K562 (cell line): ENCODE data around the gene CMSS1. TPM values are rescaled to one million over a fixed set of nuclear protein-coding genes. Genes with fewer than 3 reads are reported as not detected.
A peak's percentile ranks its signal among the peaks of the same experiment; 100 is the strongest.

Experiments used
- ATAC-seq: fragments of 200-7000 bp; cut with Tn5 transposase; 3 replicates; pipeline ENCODE4 v1.9.1; 2020; ENCODE audit warnings: moderate library complexity
- BruUV-seq: library from RNA; stranded (reverse); fragments of 400-500 nt; replicated peaks from 2 replicates; lab custom pipeline; 2021; lab: Mats Ljungman, UMichigan
- CTCF ChIA-PET: fragments of 300-600 bp; formaldehyde crosslinking; extraction: SDS; loops from one replicate; lab custom pipeline; 2021; ENCODE audit warnings: low intra/inter-chr PET ratio; lab: Yijun Ruan, JAX
- POLR2A ChIA-PET: fragments of 300-600, 350-650 bp; sonication (Branson Sonifier 250); formaldehyde crosslinking; extraction: SDS; loops from one replicate; lab custom pipeline; 2021; ENCODE audit warnings: antibody characterized with exemption, inconsistent platforms; lab: Yijun Ruan, JAX
- DNase-seq, 4 experiments: peaks; one replicate each; pipeline versions ENCODE4 v3.0.0 to v3.0.0-alpha.2; 2011 to 2018; ENCODE audit warnings: low spot score in 3 of 4, mixed read lengths in 3 of 4; ENCODE audit errors: extremely low read depth in 1 of 4
- FAIRE-seq: peaks from 2 replicates; lab custom pipeline; 2011; peaks lifted over from hg19 to GRCh38; lab: Jason Lieb, UNC
- H2AFZ ChIP-seq: 2 replicates; pipeline ENCODE4 v1.6.0; 2011; ENCODE audit warnings: low read depth, low read length, control low read depth, inconsistent platforms
- H3K27ac ChIP-seq: fragments of 200-600 bp; 3 replicates; pipeline ENCODE4 v1.8.0; 2011; ENCODE audit warnings: low read depth, mild to moderate bottlenecking, control low read depth, inconsistent platforms, low read length, moderate library complexity, mixed read lengths; ENCODE audit errors: extremely low read depth
- H3K27me3 ChIP-seq, 2 experiments: fragments of 300-600 bp in 1 of 2; 2 replicates in 1 of 2; 3 replicates in 1 of 2; pipeline versions ENCODE4 v1.6.0 to v1.8.0; 2011; ENCODE audit warnings: inconsistent platforms in 2 of 2, low read length in 2 of 2, mild to moderate bottlenecking in 1 of 2, mixed read lengths in 1 of 2, moderate library complexity in 1 of 2; ENCODE audit not compliant: control insufficient read depth in 2 of 2, insufficient read depth in 2 of 2
- H3K36me3 ChIP-seq: fragments of 300-600 bp; 3 replicates; pipeline ENCODE4 v1.8.0; 2011; ENCODE audit warnings: mild to moderate bottlenecking, low read length, inconsistent platforms; ENCODE audit not compliant: control insufficient read depth, insufficient read depth
- H3K4me1 ChIP-seq, 2 experiments: fragments of 200-600 bp in 1 of 2; replicated peaks in 1 of 2; 2 replicates in 1 of 2; 3 replicates in 1 of 2; pipeline versions ENCODE4 v1.5.1 to v1.8.0; 2011; ENCODE audit warnings: inconsistent platforms in 2 of 2, low read length in 2 of 2, mild to moderate bottlenecking in 1 of 2, mixed read lengths in 1 of 2, moderate library complexity in 1 of 2; ENCODE audit not compliant: control insufficient read depth in 2 of 2, insufficient read depth in 2 of 2
- H3K4me2 ChIP-seq: 2 replicates; pipeline ENCODE4 v1.6.1; 2011; ENCODE audit warnings: low read length, control low read depth, inconsistent platforms, mixed read lengths; ENCODE audit not compliant: insufficient read depth
- H3K4me3 ChIP-seq: fragments of 200-600 bp; sonication (generic), shearing (Covaris generic); 2 replicates; pipeline ENCODE4 v1.5.1; 2016; ENCODE audit warnings: control low read depth, inconsistent platforms
- H3K79me2 ChIP-seq: fragments of 200-600 bp; 3 replicates; pipeline ENCODE4 v1.8.0; 2011; ENCODE audit warnings: low read length, inconsistent platforms; ENCODE audit not compliant: control insufficient read depth, insufficient read depth
- H3K9ac ChIP-seq, 2 experiments: 2 replicates each; pipeline versions ENCODE4 v1.6.0 to v1.6.1; 2011; ENCODE audit warnings: low read depth in 2 of 2, low read length in 2 of 2, control low read depth in 1 of 2, inconsistent platforms in 1 of 2, mild to moderate bottlenecking in 1 of 2, mixed read lengths in 1 of 2; ENCODE audit not compliant: insufficient read depth in 1 of 2
- H3K9me1 ChIP-seq: one replicate; pipeline ENCODE4 v1.6.0; 2011; ENCODE audit warnings: inconsistent platforms, mild to moderate bottlenecking, low read length, moderate library complexity; ENCODE audit not compliant: control insufficient read depth, insufficient read depth
- H3K9me3 ChIP-seq: replicated peaks from 2 replicates; pipeline ENCODE4 v1.5.1; 2011; ENCODE audit warnings: low read depth, low read length, inconsistent platforms; ENCODE audit not compliant: control insufficient read depth, insufficient read depth
- H4K20me1 ChIP-seq: replicated peaks from 2 replicates; pipeline ENCODE4 v1.6.1; 2011; ENCODE audit warnings: low read length, inconsistent platforms, mixed read lengths; ENCODE audit not compliant: control insufficient read depth, insufficient read depth
- ARID1B ChIP-seq: fragments of 450-650 bp; IDR thresholded peaks from 2 replicates; pipeline ENCODE4 v1.6.1; 2016; ENCODE audit warnings: antibody characterized with exemption, mild to moderate bottlenecking, inconsistent platforms
- CBFA2T2 ChIP-seq: fragments of 450-650 bp; conservative IDR thresholded peaks from 2 replicates; pipeline ENCODE4 v1.6.1; 2017; ENCODE audit warnings: mild to moderate bottlenecking
- CBFA2T3 ChIP-seq: fragments of 450-650 bp; IDR thresholded peaks from 2 replicates; pipeline ENCODE4 v1.6.1; 2017
- E2F5 ChIP-seq: sonication (generic); formaldehyde crosslinking; IDR thresholded peaks from 2 replicates; pipeline ENCODE4 v1.8.0; 2022; ENCODE audit warnings: mild to moderate bottlenecking, missing genetic modification reagents
- ESRRA ChIP-seq: fragments of 450-650 bp; IDR thresholded peaks from 2 replicates; pipeline ENCODE4 v1.6.1; 2014; ENCODE audit warnings: low read depth, mild to moderate bottlenecking, moderate library complexity, borderline replicate concordance
- FOSL1 ChIP-seq: fragments of 200-800 bp; sonication (Bioruptor generic); conservative IDR thresholded peaks from 2 replicates; pipeline ENCODE4 v1.6.1; 2016; ENCODE audit warnings: missing genetic modification characterization, missing compliant biosample characterization
- GATAD2B ChIP-seq: fragments of 450-650 bp; IDR thresholded peaks from 2 replicates; pipeline ENCODE4 v1.6.1; 2017; ENCODE audit warnings: mild to moderate bottlenecking, borderline replicate concordance
- JUND ChIP-seq, 2 experiments: IDR thresholded peaks; 2 replicates in 1 of 2; 3 replicates in 1 of 2; pipeline ENCODE4 v1.6.1; 2011; ENCODE audit warnings: borderline replicate concordance in 2 of 2, low read depth in 2 of 2, low read length in 2 of 2, improper control_type of control experiment in 1 of 2, missing biosample characterization in 1 of 2, missing genetic modification characterization in 1 of 2, missing genetic modification reagents in 1 of 2
- KDM1A ChIP-seq, 2 experiments: fragments of 450-650 bp; IDR thresholded peaks; 2 replicates each; pipeline ENCODE4 v1.6.1; 2016; ENCODE audit warnings: mild to moderate bottlenecking in 2 of 2
- NCOR1 ChIP-seq: fragments of 450-650 bp; IDR thresholded peaks from 2 replicates; pipeline ENCODE4 v1.6.1; 2016; ENCODE audit warnings: mild to moderate bottlenecking, moderate library complexity
- SIN3B ChIP-seq: fragments of 450-650 bp; IDR thresholded peaks from 2 replicates; pipeline ENCODE4 v1.6.1; 2017; ENCODE audit warnings: low read depth, mild to moderate bottlenecking, moderate library complexity
- SMARCA4 ChIP-seq: fragments of 450-650 bp; IDR thresholded peaks from 2 replicates; pipeline ENCODE4 v1.6.1; 2016
- STAT5A ChIP-seq: IDR thresholded peaks from 2 replicates; pipeline ENCODE4 v1.6.1; 2012; ENCODE audit warnings: low read length, inconsistent platforms, borderline replicate concordance
- TEAD4 ChIP-seq, 2 experiments: sonication (generic) in 1 of 2; formaldehyde crosslinking in 1 of 2; IDR thresholded peaks; 2 replicates each; pipeline versions ENCODE4 v1.6.1 to v1.8.0; 2012 to 2022; ENCODE audit warnings: borderline replicate concordance in 1 of 2, inconsistent platforms in 1 of 2, low read length in 1 of 2, mild to moderate bottlenecking in 1 of 2, missing genetic modification reagents in 1 of 2
- WGBS: fragments of 100-300 bp; shearing (Covaris generic); methylation state at CpG from one replicate; pipeline ENCODE4 v1.1.6; 2016; ENCODE audit warnings: low coverage, mixed read lengths; ENCODE audit not compliant: insufficient coverage; ENCODE audit errors: missing lambda C conversion rate; 5-methylcytosine and 5-hydroxymethylcytosine counted together
- in situ Hi-C: fragments of 300-500 bp; cut with MboI; formaldehyde crosslinking; loops from 4 replicates; pipeline ENCODE4 v1.15.0; 2018; ENCODE audit warnings: inconsistent platforms, mixed read lengths
- intact Hi-C: fragments of 100-400 bp; cut with micrococcal nuclease; formaldehyde crosslinking; loops from 2 replicates; pipeline ENCODE4 v1.14.2; 2022
- polyA plus RNA-seq, 8 experiments: library from polyadenylated mRNA; depleted of rRNA in 4 of 8; stranded (reverse) in 5 of 8; unstranded in 3 of 8; fragments of >200 nt; fragmentation: Nextera tagmentation in 2 of 8; fragmentation: Illumina TruSeq in 1 of 8; extraction: Ambion mirVana in 2 of 8; extraction: Trizol in 1 of 8; gene quantifications; 2 replicates each; pipeline versions ENCODE4 v1.2.1 to v1.2.3, GENCODE V29; 2011 to 2014; ENCODE audit warnings: inconsistent platforms in 1 of 8, missing spikeins in 1 of 8
- total RNA-seq, 7 experiments: library from RNA; depleted of rRNA in 6 of 7; stranded (reverse); fragments of >200 nt in 6 of 7; fragmentation: Illumina TruSeq in 2 of 7; extraction: Trizol in 2 of 7; gene quantifications; 2 replicates each; pipeline versions ENCODE4 v1.2.1 to v1.2.3, GENCODE V29; 2011 to 2021; ENCODE audit warnings: low replicate concordance in 1 of 7
- TF ChIP-seq, protein P1 (sequence below): fragments of 450-650 bp; IDR thresholded peaks from 2 replicates; pipeline ENCODE4 v1.6.1; 2016
- TF ChIP-seq, protein P2 (sequence below), 2 experiments: IDR thresholded peaks in 1 of 2; conservative IDR thresholded peaks in 1 of 2; 2 replicates each; pipeline ENCODE4 v1.6.1; 2016; ENCODE audit warnings: low read depth in 2 of 2, mild to moderate bottlenecking in 1 of 2, missing compliant biosample characterization in 1 of 2, missing genetic modification characterization in 1 of 2, moderate library complexity in 1 of 2

The CMSS1 gene
- total and polyA plus RNA-seq, 9 of the 15 experiments (the other 6 are each of a cell fraction or from before 2014, with no cell fraction given), result 46.9 to 109 (median 72.3) TPM

GRCh38 chr3:99825004-99825640 lies 7.5 kb downstream of the CMSS1 start:
- peaks cover 11% of the 10 kb centered on the region; the same call in 1 of the 3 replicates for H3K36me3 ChIP-seq
- POLR2A ChIA-PET, result interaction anchor here (0.6 kb wide), 1 partner anchor 24 kb away, joined by 3 read pairs; no protein-coding TSS in a partner anchor
- H3K9ac ChIP-seq, result peak overlapping the region in 1 of 2 experiments; percentile 21; a peak in 1 of 4 replicates
- intact Hi-C loops, result no loop called here
- peak; percentile 39 to 49 (median 40) for DNase-seq
- peaks cover 88% of the 10 kb centered on the region for H3K79me2 ChIP-seq
- H3K9me3 ChIP-seq, result no peaks in the 10 kb centered on the region
- H3K27me3 ChIP-seq, result no peaks in the 10 kb centered on the region
- no peak overlapping the region for H3K4me3 ChIP-seq
- WGBS, result 14% methylated on average over 3 of the region's 3 CpGs
- peak; percentile 57 for FAIRE-seq
- no peaks in the 10 kb centered on the region for H3K9me1 ChIP-seq
- CTCF ChIA-PET, result no interaction called here
- H3K4me1 ChIP-seq, result peaks cover 0 to 5% of the 10 kb centered on the region in 2 experiments; a peak in 3 of 5 replicates
- peak overlapping the region; percentile 16; the same call in 1 of the 2 replicates for H3K4me2 ChIP-seq
- no TSS peak for BruUV-seq
- no peak overlapping the region for H2AFZ ChIP-seq
- peak; percentile 74 for ATAC-seq
- in situ Hi-C loops, result loop anchor here (25.0 kb wide), 2 partner anchors 237 to 787 kb away; partner anchors contain the start of gene ADGRG7
- peak overlapping the region; percentile 59 for H3K27ac ChIP-seq
- no peaks in the 10 kb centered on the region; the same call in 1 of the 2 replicates for H4K20me1 ChIP-seq
- TF ChIP-seq, protein P1, sequence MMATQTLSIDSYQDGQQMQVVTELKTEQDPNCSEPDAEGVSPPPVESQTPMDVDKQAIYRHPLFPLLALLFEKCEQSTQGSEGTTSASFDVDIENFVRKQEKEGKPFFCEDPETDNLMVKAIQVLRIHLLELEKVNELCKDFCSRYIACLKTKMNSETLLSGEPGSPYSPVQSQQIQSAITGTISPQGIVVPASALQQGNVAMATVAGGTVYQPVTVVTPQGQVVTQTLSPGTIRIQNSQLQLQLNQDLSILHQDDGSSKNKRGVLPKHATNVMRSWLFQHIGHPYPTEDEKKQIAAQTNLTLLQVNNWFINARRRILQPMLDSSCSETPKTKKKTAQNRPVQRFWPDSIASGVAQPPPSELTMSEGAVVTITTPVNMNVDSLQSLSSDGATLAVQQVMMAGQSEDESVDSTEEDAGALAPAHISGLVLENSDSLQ, result peak; percentile 61; the same call in 1 of the 2 replicates
- TF ChIP-seq, protein P2, sequence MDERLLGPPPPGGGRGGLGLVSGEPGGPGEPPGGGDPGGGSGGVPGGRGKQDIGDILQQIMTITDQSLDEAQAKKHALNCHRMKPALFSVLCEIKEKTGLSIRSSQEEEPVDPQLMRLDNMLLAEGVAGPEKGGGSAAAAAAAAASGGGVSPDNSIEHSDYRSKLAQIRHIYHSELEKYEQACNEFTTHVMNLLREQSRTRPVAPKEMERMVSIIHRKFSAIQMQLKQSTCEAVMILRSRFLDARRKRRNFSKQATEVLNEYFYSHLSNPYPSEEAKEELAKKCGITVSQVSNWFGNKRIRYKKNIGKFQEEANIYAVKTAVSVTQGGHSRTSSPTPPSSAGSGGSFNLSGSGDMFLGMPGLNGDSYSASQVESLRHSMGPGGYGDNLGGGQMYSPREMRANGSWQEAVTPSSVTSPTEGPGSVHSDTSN (CRISPR knock-in tag; IDR thresholded peaks at IDR 0.05; ENCODE audit: low read depth), result no peak
- TF ChIP-seq, protein P2 (tag; conservative IDR thresholded peaks at IDR 0.05; ENCODE audit: low read depth), result peak; percentile 82
- TF ChIP-seq KDM1A (IDR thresholded peaks at IDR 0.05), result peak in 1 of 2 experiments; percentile 48; a peak in 1 of 4 replicates
- peak; percentile 85 for TF ChIP-seq TEAD4 (IDR thresholded peaks at IDR 0.05; ENCODE audit: low read length)
- no peak for TF ChIP-seq TEAD4 (CRISPR knock-in tag; IDR thresholded peaks at IDR 0.05; ENCODE audit: borderline replicate concordance)
- peak; percentile 96 for TF ChIP-seq ARID1B
- TF ChIP-seq JUND (IDR thresholded peaks at IDR 0.05; ENCODE audit: borderline replicate concordance, low read depth, low read length), result peak; percentile 94
- peak; percentile 87; the same call in 2 of the 3 replicates for TF ChIP-seq JUND (tag; IDR thresholded peaks at IDR 0.05; ENCODE audit: borderline replicate concordance, low read depth, low read length)
- peak; percentile 37; the same call in 1 of the 2 replicates for TF ChIP-seq STAT5A
- TF ChIP-seq FOSL1, result peak; percentile 96
- no peak for TF ChIP-seq SIN3B
- TF ChIP-seq E2F5 (CRISPR knock-in tag), result no peak
- peak; percentile 98 for TF ChIP-seq SMARCA4
- peak; percentile 32; the same call in 1 of the 2 replicates for TF ChIP-seq CBFA2T2
- TF ChIP-seq CBFA2T3, result peak; percentile 75
- peak; percentile 51; the same call in 1 of the 2 replicates for TF ChIP-seq ESRRA
- TF ChIP-seq NCOR1, result peak; percentile 50; the same call in 1 of the 2 replicates
- TF ChIP-seq GATAD2B, result peak; percentile 35; the same call in 1 of the 2 replicates
